ENCODE results near the gene SUSD1. TPM values are rescaled to one million over a fixed set of nuclear protein-coding genes. Genes with fewer than 3 reads are reported as not detected.

The SUSD1 gene
- total RNA-seq, 3 donors from 2014 or later, result 6.4 to 17.3 (median 13.1) TPM

- Histone ChIP-seq H3K4me1 (no peaks in the 10 kb centered on the region), H3K27ac (no peak overlapping the region), H3K9me3 (peaks cover 9 to 18% of the 10 kb centered on the region in 2 donors), H3K4me3 (no peak overlapping the region), H3K36me3 (no peaks in the 10 kb centered on the region), H3K27me3 (no peaks in the 10 kb centered on the region)
- DNase-seq (ENCODE audit: low spot score in 2 of 2), result no peak
- TF ChIP-seq POLR2A (IDR thresholded peaks at IDR 0.05) (no peak), CTCF (IDR thresholded peaks at IDR 0.05) (no peak), POLR2AphosphoS5 (IDR thresholded peaks at IDR 0.05) (no peak)
- intact Hi-C loops (cut with DNase I; ENCODE audit: low total_unique reads), result no loop called here
Measured at GRCh38 chr9:112207451-112207850, 32.4 kb upstream of the SUSD1 start.

- Histone ChIP-seq H3K4me1 (no peaks in the 10 kb centered on the region), H3K27ac (no peak overlapping the region), H3K9me3 (peaks cover 9 to 14% of the 10 kb centered on the region in 2 donors), H3K36me3 (no peaks in the 10 kb centered on the region), H3K4me3 (no peak overlapping the region), H3K27me3 (no peaks in the 10 kb centered on the region)
- intact Hi-C loops (cut with DNase I; ENCODE audit: low total_unique reads), result no loop called here
- no peak for TF ChIP-seq POLR2AphosphoS5 (IDR thresholded peaks at IDR 0.05)
- no peak for TF ChIP-seq POLR2A (IDR thresholded peaks at IDR 0.05)
- no peak for TF ChIP-seq CTCF (IDR thresholded peaks at IDR 0.05)
- no peak for DNase-seq (ENCODE audit: low spot score in 2 of 2)
Measured at GRCh38 chr9:112203536-112203935, 28.4 kb upstream of the SUSD1 start.

GRCh38 chr9:112200711-112201110, 25.6 kb upstream of the SUSD1 start:
- no peak for DNase-seq (ENCODE audit: low spot score in 2 of 2)
- Histone ChIP-seq H3K4me1 (no peaks in the 10 kb centered on the region), H3K4me3 (no peak overlapping the region), H3K27ac (no peak overlapping the region), H3K36me3 (no peaks in the 10 kb centered on the region), H3K9me3 (no peaks in the 10 kb centered on the region), H3K27me3 (no peaks in the 10 kb centered on the region)
- intact Hi-C loops (cut with DNase I; ENCODE audit: low total_unique reads), result no loop called here
- no peak for TF ChIP-seq CTCF (IDR thresholded peaks at IDR 0.05)
- no peak for TF ChIP-seq POLR2A (IDR thresholded peaks at IDR 0.05)
- no peak for TF ChIP-seq POLR2AphosphoS5 (IDR thresholded peaks at IDR 0.05)

- TF ChIP-seq POLR2A (IDR thresholded peaks at IDR 0.05) (no peak), CTCF (IDR thresholded peaks at IDR 0.05) (no peak), POLR2AphosphoS5 (IDR thresholded peaks at IDR 0.05) (no peak)
- H3K4me3 ChIP-seq, result no peak overlapping the region
- no peaks in the 10 kb centered on the region for H3K4me1 ChIP-seq
- intact Hi-C loops (cut with DNase I; ENCODE audit: low total_unique reads), result no loop called here
- no peaks in the 10 kb centered on the region for H3K9me3 ChIP-seq
- H3K27me3 ChIP-seq, result no peaks in the 10 kb centered on the region
- H3K36me3 ChIP-seq, result no peaks in the 10 kb centered on the region
- no peak for DNase-seq (ENCODE audit: low spot score in 2 of 2)
- no peak overlapping the region for H3K27ac ChIP-seq
Measured at GRCh38 chr9:112198646-112199045, 23.5 kb upstream of the SUSD1 start.

GRCh38 chr9:112194969-112195431, 19.9 kb upstream of the SUSD1 start:
- Histone ChIP-seq H3K27ac (peak overlapping the region; percentile 42 to 76), H3K27me3 (no peaks in the 10 kb centered on the region), H3K4me3 (no peak overlapping the region), H3K9me3 (no peaks in the 10 kb centered on the region), H3K36me3 (no peaks in the 10 kb centered on the region), H3K4me1 (no peaks in the 10 kb centered on the region)
- intact Hi-C loops (cut with DNase I; ENCODE audit: low total_unique reads), result loop anchor here (2.0 kb wide), 1 partner anchor 32 kb away; no protein-coding TSS in a partner anchor
- TF ChIP-seq CTCF (IDR thresholded peaks at IDR 0.05), result no peak
- TF ChIP-seq POLR2A (IDR thresholded peaks at IDR 0.05), result no peak
- DNase-seq (ENCODE audit: low spot score in 2 of 2), result no peak
